ENCODE results near the gene PLET1. TPM values are rescaled to one million over a fixed set of nuclear protein-coding genes. Genes with fewer than 3 reads are reported as not detected.

Gene PLET1
- total and polyA plus RNA-seq, 2 of the 8 experiments (the other 6 are each of a cell fraction or from before 2014, with no cell fraction given): not detected

DNA sequence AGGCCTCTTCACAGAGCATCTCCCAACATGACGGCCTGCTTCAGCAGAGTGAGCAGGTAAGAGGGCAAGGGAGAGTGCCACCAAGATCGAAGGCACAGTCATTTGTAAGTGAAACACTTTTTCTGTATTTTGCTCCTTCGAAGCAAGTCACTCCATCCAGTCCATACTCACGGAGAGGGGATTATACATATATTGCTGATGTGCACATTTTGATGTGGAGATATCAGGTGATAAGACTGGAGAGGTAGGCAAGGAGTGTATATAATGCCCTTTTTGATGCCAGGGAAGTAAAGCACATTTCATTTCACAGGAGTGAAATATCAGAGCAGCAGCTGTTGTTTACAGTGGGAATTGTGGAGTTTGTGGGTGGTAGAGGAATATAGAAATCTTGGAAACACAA lies 23.2 kb downstream of the PLET1 start:
- H2BK20ac ChIP-seq (ENCODE audit: low read length): no peak overlapping the region
- H3K14ac ChIP-seq (ENCODE audit: insufficient read length): no peak overlapping the region
- H2AFZ ChIP-seq (ENCODE audit: low read length): no peak overlapping the region
- H2AK5ac ChIP-seq (ENCODE audit: low read depth, low read length): no peak overlapping the region
- no peak overlapping the region for H3K4me3 ChIP-seq (ENCODE audit: extremely low read depth in 1 of 4, insufficient read depth in 2 of 4, low read depth in 3 of 4, low read length in 4 of 4)
- no peak overlapping the region for H3K4ac ChIP-seq (replicated peaks; ENCODE audit: insufficient read length, low read depth, low read length)
- no peak overlapping the region for H2BK5ac ChIP-seq (ENCODE audit: low read depth, low read length)
- no peaks in the 10 kb centered on the region for H3K27me3 ChIP-seq (replicated peaks in 1 of 4; ENCODE audit: control insufficient read depth in 3 of 4, extremely low read depth in 1 of 4, insufficient read depth in 3 of 4, low read length in 3 of 4)
- no peak overlapping the region for H3K23ac ChIP-seq (ENCODE audit: insufficient read length)
- no peaks in the 10 kb centered on the region for H3K79me2 ChIP-seq (ENCODE audit: control insufficient read depth in 1 of 2, insufficient read depth in 2 of 2, low read length in 2 of 2)
- H3K4me1 ChIP-seq (replicated peaks in 1 of 4; ENCODE audit: control insufficient read depth in 3 of 4, insufficient read depth in 4 of 4, low read length in 3 of 4): no peaks in the 10 kb centered on the region
- no peak overlapping the region for H3K9ac ChIP-seq (replicated peaks in 1 of 4; ENCODE audit: extremely low read depth in 1 of 4, low read depth in 3 of 4, low read length in 3 of 4)
- H3K9me3 ChIP-seq (ENCODE audit: insufficient read depth in 2 of 2, low read depth in 1 of 2, low read length in 1 of 2): no peaks in the 10 kb centered on the region
- no peak overlapping the region for H3K4me2 ChIP-seq (ENCODE audit: insufficient read depth in 1 of 2, low read depth in 2 of 2, low read length in 2 of 2)
- H3K36me3 ChIP-seq (ENCODE audit: control insufficient read depth in 2 of 4, insufficient read depth in 4 of 4, low read length in 3 of 4): peaks cover 2 to 30% (median 16%) of the 10 kb centered on the region in 4 experiments; a peak in 7 of 8 replicates
- no peak overlapping the region for H4K8ac ChIP-seq (ENCODE audit: extremely low read depth, insufficient read depth, low read length)
- ChIA-PET CTCF (ENCODE audit: partially characterized antibody) (interaction anchor here (0.6 to 1.1 kb wide), 2 partner anchors 123 to 140 kb away, joined by 3 read pairs; no protein-coding TSS in a partner anchor), POLR2A (ENCODE audit: partially characterized antibody) (interaction anchor here (0.8 to 1.9 kb wide), 4 partner anchors 10 to 117 kb away, joined by 3 to 5 read pairs (median 4); partner anchors contain the start of gene PTS)
- no peaks in the 10 kb centered on the region for H3K23me2 ChIP-seq (ENCODE audit: low read depth, low read length)
- FAIRE-seq (no peak), DNase-seq (ENCODE audit: low read depth in 1 of 2, low spot score in 2 of 2) (no peak)
- H4K5ac ChIP-seq (ENCODE audit: insufficient read length, low read depth, low read length): no peak overlapping the region
- no peak overlapping the region for H2BK120ac ChIP-seq (replicated peaks; ENCODE audit: low read depth, low read length)
- H3K56ac ChIP-seq (replicated peaks; ENCODE audit: insufficient read length, low read depth, low read length): no peak overlapping the region
- no peak overlapping the region for H2BK15ac ChIP-seq (ENCODE audit: low read length)
- H4K91ac ChIP-seq (replicated peaks; ENCODE audit: insufficient read length, low read length): no peak overlapping the region
- no peak overlapping the region for H3K18ac ChIP-seq (ENCODE audit: extremely low read depth, low read length)
- no peak overlapping the region for H3K27ac ChIP-seq (ENCODE audit: low read depth, low read length)
- H3K79me1 ChIP-seq (ENCODE audit: low read depth, low read length): no peaks in the 10 kb centered on the region
- H2BK12ac ChIP-seq (ENCODE audit: low read depth, low read length): no peak overlapping the region
- no peaks in the 10 kb centered on the region for H4K20me1 ChIP-seq (replicated peaks in 1 of 2; ENCODE audit: control insufficient read depth in 1 of 2, insufficient read depth in 2 of 2, low read length in 2 of 2)
- 94% methylated on average over 4 of the region's 4 CpGs; no CpG with 5 or more reads in 1 of the 2 experiments for WGBS, 2 experiments (ENCODE audit: extremely low coverage in 1 of 2, insufficient coverage in 1 of 2, insufficient read length in 1 of 2, insufficient replicate concordance in 2 of 2, low coverage in 1 of 2, low lambda C conversion rate in 2 of 2, missing lambda C conversion rate in 1 of 2)
- TF ChIP-seq RAD21 (IDR thresholded peaks at IDR 0.05 in 1 of 2, conservative IDR thresholded peaks at IDR 0.05 in 1 of 2; ENCODE audit: low read depth in 2 of 2, low read length in 2 of 2): no peak
- TF ChIP-seq ASH2L (IDR thresholded peaks at IDR 0.05; ENCODE audit: low read length): no peak
- TF ChIP-seq, protein P1, sequence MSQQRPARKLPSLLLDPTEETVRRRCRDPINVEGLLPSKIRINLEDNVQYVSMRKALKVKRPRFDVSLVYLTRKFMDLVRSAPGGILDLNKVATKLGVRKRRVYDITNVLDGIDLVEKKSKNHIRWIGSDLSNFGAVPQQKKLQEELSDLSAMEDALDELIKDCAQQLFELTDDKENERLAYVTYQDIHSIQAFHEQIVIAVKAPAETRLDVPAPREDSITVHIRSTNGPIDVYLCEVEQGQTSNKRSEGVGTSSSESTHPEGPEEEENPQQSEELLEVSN (IDR thresholded peaks at IDR 0.05): no peak
- TF ChIP-seq, protein P2, sequence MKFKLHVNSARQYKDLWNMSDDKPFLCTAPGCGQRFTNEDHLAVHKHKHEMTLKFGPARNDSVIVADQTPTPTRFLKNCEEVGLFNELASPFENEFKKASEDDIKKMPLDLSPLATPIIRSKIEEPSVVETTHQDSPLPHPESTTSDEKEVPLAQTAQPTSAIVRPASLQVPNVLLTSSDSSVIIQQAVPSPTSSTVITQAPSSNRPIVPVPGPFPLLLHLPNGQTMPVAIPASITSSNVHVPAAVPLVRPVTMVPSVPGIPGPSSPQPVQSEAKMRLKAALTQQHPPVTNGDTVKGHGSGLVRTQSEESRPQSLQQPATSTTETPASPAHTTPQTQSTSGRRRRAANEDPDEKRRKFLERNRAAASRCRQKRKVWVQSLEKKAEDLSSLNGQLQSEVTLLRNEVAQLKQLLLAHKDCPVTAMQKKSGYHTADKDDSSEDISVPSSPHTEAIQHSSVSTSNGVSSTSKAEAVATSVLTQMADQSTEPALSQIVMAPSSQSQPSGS (IDR thresholded peaks at IDR 0.05; ENCODE audit: low read length): no peak
- TF ChIP-seq GABPA (IDR thresholded peaks at IDR 0.05; ENCODE audit: borderline replicate concordance, insufficient read depth, low read length): no peak
- no peak for TF ChIP-seq CHD2 (IDR thresholded peaks at IDR 0.05; ENCODE audit: low read length)
- TF ChIP-seq HDAC2 (IDR thresholded peaks at IDR 0.05; ENCODE audit: borderline replicate concordance in 1 of 2, low read depth in 2 of 2, low read length in 2 of 2): no peak
- no peak for TF ChIP-seq CTBP2 (IDR thresholded peaks at IDR 0.05; ENCODE audit: borderline replicate concordance, insufficient read depth, insufficient read length, low read length)
- TF ChIP-seq TAF1 (IDR thresholded peaks at IDR 0.05; ENCODE audit: low read depth, low read length): no peak
- TF ChIP-seq BRCA1 (IDR thresholded peaks at IDR 0.05; ENCODE audit: low read depth, low read length): no peak
